Measurements from ENCODE around the gene BCS1L. TPM values are rescaled to one million over a fixed set of nuclear protein-coding genes. Genes with fewer than 3 reads are reported as not detected.

BCS1L gene
- total and polyA plus RNA-seq, 9 of the 15 experiments (the other 6 are each of a cell fraction or from before 2014, with no cell fraction given) = 37.6 to 103 (median 56.7) TPM

DNA sequence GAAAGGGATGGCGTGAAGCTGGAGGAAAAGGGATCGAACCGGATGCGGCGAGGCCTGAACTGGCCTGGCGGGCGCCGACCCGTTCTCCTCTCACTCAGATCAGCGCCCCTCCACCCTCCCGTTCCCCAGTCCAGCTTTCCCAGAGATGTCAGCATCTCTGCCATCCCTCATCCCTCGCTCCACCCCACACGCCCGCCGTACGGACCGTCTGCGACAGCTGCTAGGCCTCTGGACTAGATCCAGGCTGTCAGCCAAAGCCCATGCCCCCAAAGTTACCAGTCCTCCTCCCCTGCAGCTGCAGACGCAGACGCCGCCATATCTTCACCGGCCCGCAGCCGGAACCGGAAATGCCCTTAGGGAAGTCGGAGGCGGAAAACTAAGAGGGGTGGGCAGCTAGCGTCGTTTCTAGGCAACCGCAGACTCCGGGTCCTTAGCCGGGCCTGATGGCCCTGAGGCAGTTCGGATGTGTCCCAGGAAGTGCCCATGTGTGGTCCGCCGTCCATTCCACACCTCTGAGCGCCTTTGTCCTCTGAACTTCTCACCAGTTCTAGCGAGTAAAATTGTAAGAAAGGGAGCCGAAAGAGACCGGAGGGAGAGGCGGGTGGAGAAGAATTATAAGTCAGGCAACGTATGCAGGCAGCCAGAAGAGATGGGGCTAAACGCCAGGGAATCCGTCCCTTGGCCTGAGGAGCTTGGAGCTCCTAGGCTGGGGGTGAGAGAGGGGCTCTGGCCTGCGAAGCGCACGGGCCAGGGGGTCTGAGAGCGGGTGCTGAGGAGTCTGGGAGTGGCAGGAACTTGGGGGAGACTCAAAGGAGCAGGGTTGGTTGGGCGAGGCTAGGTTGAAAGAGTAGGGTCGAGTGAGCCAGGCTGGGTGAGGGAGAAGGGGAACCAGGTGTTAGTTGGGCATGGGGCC lies 12.4 kb downstream of the BCS1L start, which contains the start of the genes RNF25 and STK36 (continued):
- TF ChIP-seq XRCC5 (IDR thresholded peaks at IDR 0.05; ENCODE audit: low read depth, low read length) (no peak), HEY1 (CRISPR knock-in tag; IDR thresholded peaks at IDR 0.05; ENCODE audit: borderline replicate concordance) (no peak), ZBTB43 (CRISPR knock-in tag; IDR thresholded peaks at IDR 0.05) (no peak), SREBF2 (CRISPR knock-in tag; IDR thresholded peaks at IDR 0.05) (no peak), CTBP1 (IDR thresholded peaks at IDR 0.05; ENCODE audit: borderline replicate concordance) (peak; percentile 44; the same call in 1 of the 2 replicates), GABPB2 (CRISPR knock-in tag; conservative IDR thresholded peaks at IDR 0.05) (no peak), ZNF24 (IDR thresholded peaks at IDR 0.05) (no peak), ZNF324 (CRISPR knock-in tag; IDR thresholded peaks at IDR 0.05) (no peak), RHOXF2B (CRISPR knock-in tag; conservative IDR thresholded peaks at IDR 0.05) (no peak), ARHGAP35 (IDR thresholded peaks at IDR 0.05; ENCODE audit: partially characterized antibody) (no peak)
- TF ChIP-seq, protein P1, sequence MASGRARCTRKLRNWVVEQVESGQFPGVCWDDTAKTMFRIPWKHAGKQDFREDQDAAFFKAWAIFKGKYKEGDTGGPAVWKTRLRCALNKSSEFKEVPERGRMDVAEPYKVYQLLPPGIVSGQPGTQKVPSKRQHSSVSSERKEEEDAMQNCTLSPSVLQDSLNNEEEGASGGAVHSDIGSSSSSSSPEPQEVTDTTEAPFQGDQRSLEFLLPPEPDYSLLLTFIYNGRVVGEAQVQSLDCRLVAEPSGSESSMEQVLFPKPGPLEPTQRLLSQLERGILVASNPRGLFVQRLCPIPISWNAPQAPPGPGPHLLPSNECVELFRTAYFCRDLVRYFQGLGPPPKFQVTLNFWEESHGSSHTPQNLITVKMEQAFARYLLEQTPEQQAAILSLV (tag; IDR thresholded peaks at IDR 0.05) = no peak
- TF ChIP-seq, protein P2, sequence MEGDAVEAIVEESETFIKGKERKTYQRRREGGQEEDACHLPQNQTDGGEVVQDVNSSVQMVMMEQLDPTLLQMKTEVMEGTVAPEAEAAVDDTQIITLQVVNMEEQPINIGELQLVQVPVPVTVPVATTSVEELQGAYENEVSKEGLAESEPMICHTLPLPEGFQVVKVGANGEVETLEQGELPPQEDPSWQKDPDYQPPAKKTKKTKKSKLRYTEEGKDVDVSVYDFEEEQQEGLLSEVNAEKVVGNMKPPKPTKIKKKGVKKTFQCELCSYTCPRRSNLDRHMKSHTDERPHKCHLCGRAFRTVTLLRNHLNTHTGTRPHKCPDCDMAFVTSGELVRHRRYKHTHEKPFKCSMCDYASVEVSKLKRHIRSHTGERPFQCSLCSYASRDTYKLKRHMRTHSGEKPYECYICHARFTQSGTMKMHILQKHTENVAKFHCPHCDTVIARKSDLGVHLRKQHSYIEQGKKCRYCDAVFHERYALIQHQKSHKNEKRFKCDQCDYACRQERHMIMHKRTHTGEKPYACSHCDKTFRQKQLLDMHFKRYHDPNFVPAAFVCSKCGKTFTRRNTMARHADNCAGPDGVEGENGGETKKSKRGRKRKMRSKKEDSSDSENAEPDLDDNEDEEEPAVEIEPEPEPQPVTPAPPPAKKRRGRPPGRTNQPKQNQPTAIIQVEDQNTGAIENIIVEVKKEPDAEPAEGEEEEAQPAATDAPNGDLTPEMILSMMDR (IDR thresholded peaks at IDR 0.05 in 2 of 3, conservative IDR thresholded peaks at IDR 0.05 in 1 of 3; ENCODE audit: insufficient read depth in 2 of 3, low read depth in 1 of 3, low read length in 3 of 3) = no peak

Data from K562 (cell line).